ENCODE results near the gene MRGPRD. TPM values are rescaled to one million over a fixed set of nuclear protein-coding genes. Genes with fewer than 3 reads are reported as not detected.
A peak's percentile ranks its signal among the peaks of the same experiment; 100 is the strongest.

The MRGPRD gene
- total RNA-seq, 1 experiment from 2014 or later, result not detected

DNA sequence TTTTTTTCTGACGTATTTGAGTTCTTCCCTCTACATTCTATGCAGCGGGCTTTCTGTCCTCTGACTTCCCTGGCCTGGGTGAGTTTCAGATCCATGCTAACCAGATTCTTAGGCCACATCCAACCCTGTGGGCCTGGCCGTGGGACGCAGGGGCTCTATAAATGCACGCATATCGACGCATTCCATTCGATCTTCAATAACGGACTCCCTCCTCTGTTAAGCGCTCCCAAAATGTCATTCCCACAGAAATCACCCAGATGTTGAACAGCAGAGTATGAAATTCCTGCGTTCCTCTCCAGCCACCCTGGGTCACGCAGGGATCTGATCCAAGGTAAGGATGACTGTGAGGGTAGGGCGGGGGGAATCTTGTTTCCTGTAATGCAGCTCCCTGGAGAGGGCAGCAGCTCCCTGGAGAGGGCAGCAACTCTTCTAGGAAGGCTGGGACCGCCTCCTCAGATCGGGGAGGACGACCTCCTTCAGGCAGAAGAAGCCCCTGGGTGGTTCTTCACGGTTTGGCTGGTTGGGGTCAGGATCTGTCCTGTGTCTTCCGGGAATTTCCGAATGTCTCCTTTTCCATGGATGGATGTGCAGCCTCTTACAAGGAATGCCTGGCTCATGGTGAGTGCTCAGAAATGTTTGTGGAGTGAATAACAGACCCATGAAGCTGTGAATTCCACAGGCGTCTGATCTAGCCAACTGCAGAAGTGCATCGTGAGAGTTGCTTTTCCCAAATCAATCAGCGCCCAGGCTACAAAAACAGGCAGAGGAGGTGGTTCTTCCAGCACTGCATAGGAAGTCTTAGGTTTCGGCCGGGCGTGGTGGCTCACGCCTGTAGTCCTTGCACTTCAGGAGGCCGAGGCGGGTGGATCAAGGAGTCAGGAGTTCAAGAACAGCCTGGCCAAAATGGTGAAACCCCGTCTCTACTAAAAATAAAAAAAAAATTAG, 12.2 kb downstream of the MRGPRD start:
- no peak overlapping the region for H3K4me3 Mint-ChIP-seq
- peaks cover 6% of the 10 kb centered on the region for H3K4me1 Mint-ChIP-seq
- no peaks in the 10 kb centered on the region for H3K36me3 Mint-ChIP-seq
- no peaks in the 10 kb centered on the region for H3K27me3 Mint-ChIP-seq (ENCODE audit: low read depth)
- ChIA-PET POLR2A (interaction anchor here (0.7 kb wide), 1 partner anchor 92 kb away, joined by 10 read pairs; no protein-coding TSS in a partner anchor), CTCF (interaction anchor here (1.0 to 5.0 kb wide), 3 partner anchors 12 to 76 kb away, joined by 4 to 40 read pairs (median 5); no protein-coding TSS in a partner anchor)
- H3K9me3 Mint-ChIP-seq, result peaks cover 19% of the 10 kb centered on the region
- ATAC-seq (peak; percentile 67), DNase-seq (ENCODE audit: low spot score) (peak; percentile 18)
- H3K27ac Mint-ChIP-seq, result no peak overlapping the region
- TF ChIP-seq ZNF416 (CRISPR knock-in tag; IDR thresholded peaks at IDR 0.05) (no peak), NR2C2 (CRISPR knock-in tag; IDR thresholded peaks at IDR 0.05) (no peak), FOXJ3 (CRISPR knock-in tag; IDR thresholded peaks at IDR 0.05; ENCODE audit: borderline replicate concordance) (no peak), ZBTB21 (CRISPR knock-in tag; IDR thresholded peaks at IDR 0.05; ENCODE audit: borderline replicate concordance) (no peak)

- Mint-ChIP-seq H3K9me3 (peaks cover 19% of the 10 kb centered on the region), H3K4me3 (no peak overlapping the region), H3K36me3 (no peaks in the 10 kb centered on the region), H3K27me3 (ENCODE audit: low read depth) (no peaks in the 10 kb centered on the region), H3K27ac (no peak overlapping the region), H3K4me1 (peaks cover 6% of the 10 kb centered on the region)
- TF ChIP-seq SP1 (CRISPR knock-in tag; conservative IDR thresholded peaks at IDR 0.05), result no peak
- TF ChIP-seq, protein P1, sequence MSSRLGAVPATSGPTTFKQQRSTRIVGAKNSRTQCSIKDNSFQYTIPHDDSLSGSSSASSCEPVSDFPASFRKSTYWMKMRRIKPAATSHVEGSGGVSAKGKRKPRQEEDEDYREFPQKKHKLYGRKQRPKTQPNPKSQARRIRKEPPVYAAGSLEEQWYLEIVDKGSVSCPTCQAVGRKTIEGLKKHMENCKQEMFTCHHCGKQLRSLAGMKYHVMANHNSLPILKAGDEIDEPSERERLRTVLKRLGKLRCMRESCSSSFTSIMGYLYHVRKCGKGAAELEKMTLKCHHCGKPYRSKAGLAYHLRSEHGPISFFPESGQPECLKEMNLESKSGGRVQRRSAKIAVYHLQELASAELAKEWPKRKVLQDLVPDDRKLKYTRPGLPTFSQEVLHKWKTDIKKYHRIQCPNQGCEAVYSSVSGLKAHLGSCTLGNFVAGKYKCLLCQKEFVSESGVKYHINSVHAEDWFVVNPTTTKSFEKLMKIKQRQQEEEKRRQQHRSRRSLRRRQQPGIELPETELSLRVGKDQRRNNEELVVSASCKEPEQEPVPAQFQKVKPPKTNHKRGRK (CRISPR knock-in tag; IDR thresholded peaks at IDR 0.05; ENCODE audit: borderline replicate concordance), result no peak
- TF ChIP-seq NR1H2 (CRISPR knock-in tag; IDR thresholded peaks at IDR 0.05), result no peak
- no peak for TF ChIP-seq FOXP1 (CRISPR knock-in tag; IDR thresholded peaks at IDR 0.05; ENCODE audit: borderline replicate concordance)
- TF ChIP-seq CDX4 (CRISPR knock-in tag; IDR thresholded peaks at IDR 0.05; ENCODE audit: borderline replicate concordance), result no peak
- TF ChIP-seq CBFB (CRISPR knock-in tag; IDR thresholded peaks at IDR 0.05; ENCODE audit: low read depth), result no peak
- TF ChIP-seq ZSCAN18 (CRISPR knock-in tag; IDR thresholded peaks at IDR 0.05), result no peak
- no peak for TF ChIP-seq TCF7 (CRISPR knock-in tag; IDR thresholded peaks at IDR 0.05; ENCODE audit: low read depth)
- no peak for TF ChIP-seq JUN (CRISPR knock-in tag; IDR thresholded peaks at IDR 0.05)
- no peak for TF ChIP-seq ZNF263 (CRISPR knock-in tag; IDR thresholded peaks at IDR 0.05; ENCODE audit: low read depth)
- TF ChIP-seq ESRRA (CRISPR knock-in tag; IDR thresholded peaks at IDR 0.05; ENCODE audit: borderline replicate concordance), result no peak
- TF ChIP-seq ZNF317 (CRISPR knock-in tag; IDR thresholded peaks at IDR 0.05; ENCODE audit: borderline replicate concordance, low read depth), result no peak
- no peak for TF ChIP-seq RELA (CRISPR knock-in tag; IDR thresholded peaks at IDR 0.05; ENCODE audit: borderline replicate concordance)
- TF ChIP-seq NFYB (CRISPR knock-in tag; conservative IDR thresholded peaks at IDR 0.05; ENCODE audit: low read depth), result no peak
- TF ChIP-seq, protein P2, sequence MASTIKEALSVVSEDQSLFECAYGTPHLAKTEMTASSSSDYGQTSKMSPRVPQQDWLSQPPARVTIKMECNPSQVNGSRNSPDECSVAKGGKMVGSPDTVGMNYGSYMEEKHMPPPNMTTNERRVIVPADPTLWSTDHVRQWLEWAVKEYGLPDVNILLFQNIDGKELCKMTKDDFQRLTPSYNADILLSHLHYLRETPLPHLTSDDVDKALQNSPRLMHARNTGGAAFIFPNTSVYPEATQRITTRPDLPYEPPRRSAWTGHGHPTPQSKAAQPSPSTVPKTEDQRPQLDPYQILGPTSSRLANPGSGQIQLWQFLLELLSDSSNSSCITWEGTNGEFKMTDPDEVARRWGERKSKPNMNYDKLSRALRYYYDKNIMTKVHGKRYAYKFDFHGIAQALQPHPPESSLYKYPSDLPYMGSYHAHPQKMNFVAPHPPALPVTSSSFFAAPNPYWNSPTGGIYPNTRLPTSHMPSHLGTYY (CRISPR knock-in tag; IDR thresholded peaks at IDR 0.05), result no peak
- no peak for TF ChIP-seq NR2C2 (CRISPR knock-in tag; IDR thresholded peaks at IDR 0.05)
- TF ChIP-seq, protein P3, sequence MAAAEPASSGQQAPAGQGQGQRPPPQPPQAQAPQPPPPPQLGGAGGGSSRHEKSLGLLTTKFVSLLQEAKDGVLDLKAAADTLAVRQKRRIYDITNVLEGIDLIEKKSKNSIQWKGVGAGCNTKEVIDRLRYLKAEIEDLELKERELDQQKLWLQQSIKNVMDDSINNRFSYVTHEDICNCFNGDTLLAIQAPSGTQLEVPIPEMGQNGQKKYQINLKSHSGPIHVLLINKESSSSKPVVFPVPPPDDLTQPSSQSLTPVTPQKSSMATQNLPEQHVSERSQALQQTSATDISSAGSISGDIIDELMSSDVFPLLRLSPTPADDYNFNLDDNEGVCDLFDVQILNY (CRISPR knock-in tag; IDR thresholded peaks at IDR 0.05), result no peak
- TF ChIP-seq, protein P4, sequence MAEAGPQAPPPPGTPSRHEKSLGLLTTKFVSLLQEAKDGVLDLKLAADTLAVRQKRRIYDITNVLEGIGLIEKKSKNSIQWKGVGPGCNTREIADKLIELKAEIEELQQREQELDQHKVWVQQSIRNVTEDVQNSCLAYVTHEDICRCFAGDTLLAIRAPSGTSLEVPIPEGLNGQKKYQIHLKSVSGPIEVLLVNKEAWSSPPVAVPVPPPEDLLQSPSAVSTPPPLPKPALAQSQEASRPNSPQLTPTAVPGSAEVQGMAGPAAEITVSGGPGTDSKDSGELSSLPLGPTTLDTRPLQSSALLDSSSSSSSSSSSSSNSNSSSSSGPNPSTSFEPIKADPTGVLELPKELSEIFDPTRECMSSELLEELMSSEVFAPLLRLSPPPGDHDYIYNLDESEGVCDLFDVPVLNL (CRISPR knock-in tag; IDR thresholded peaks at IDR 0.05; ENCODE audit: borderline replicate concordance, low read depth), result no peak
- TF ChIP-seq RORB (CRISPR knock-in tag; IDR thresholded peaks at IDR 0.05), result no peak
- no peak for TF ChIP-seq ETV6 (CRISPR knock-in tag; IDR thresholded peaks at IDR 0.05)
- DNase-seq (ENCODE audit: low spot score) (peak; percentile 5), ATAC-seq (no peak)
- ChIA-PET POLR2A (no interaction called here), CTCF (interaction anchor here (5.0 kb wide), 1 partner anchor 11 kb away, joined by 40 read pairs; no protein-coding TSS in a partner anchor)
These were observed 13.6 kb downstream of the MRGPRD start for GRCh38 chr11:68966894-68967780.

Measured in WTC11 (cell line).